HEK293 (cell line): ENCODE results near the gene SMIM12.

ENCODE experiments used
- CTCF ChIA-PET: fragments of 350-600 bp; formaldehyde crosslinking; extraction: SDS; loops from one replicate; lab custom pipeline; 2021; ENCODE audit warnings: antibody characterized with exemption; lab: Yijun Ruan, JAX
- POLR2A ChIA-PET: fragments of 300-600 bp; formaldehyde crosslinking; extraction: SDS; loops from one replicate; lab custom pipeline; 2020; ENCODE audit warnings: antibody characterized with exemption, inconsistent platforms; lab: Yijun Ruan, JAX
- H3K27ac ChIP-seq: fragments of 200-500 bp; sonication (Bioruptor generic); 2 replicates; pipeline ENCODE4 v1.5.1; 2014; ENCODE audit warnings: low read depth, low read length, control low read depth, inconsistent platforms; ENCODE audit errors: extremely low read depth
- H3K36me3 ChIP-seq, 2 experiments: fragments of 200-500 bp in 1 of 2; sonication (Bioruptor generic) in 1 of 2; 1 replicate in 1 of 2; 2 replicates in 1 of 2; pipeline ENCODE4 v1.5.1; 2014 to 2017; ENCODE audit warnings: inconsistent platforms in 2 of 2, low read length in 2 of 2; ENCODE audit not compliant: control insufficient read depth in 2 of 2, insufficient read depth in 1 of 2
- H3K4me1 ChIP-seq: fragments of 200-500 bp; sonication (Bioruptor generic); 2 replicates; pipeline ENCODE4 v1.5.1; 2014; ENCODE audit warnings: mild to moderate bottlenecking, low read length, inconsistent platforms; ENCODE audit not compliant: control insufficient read depth, insufficient read depth
- H3K4me3 ChIP-seq: 2 replicates; pipeline ENCODE4 v1.5.1; 2011; ENCODE audit warnings: low read depth, mild to moderate bottlenecking, control low read depth, low read length, moderate library complexity
- H3K9me3 ChIP-seq: fragments of 200-500 bp; sonication (Bioruptor generic); 2 replicates; pipeline ENCODE4 v1.5.1; 2014; ENCODE audit warnings: low read depth, low read length, inconsistent platforms; ENCODE audit not compliant: control insufficient read depth, insufficient read depth
- GFI1B ChIP-seq: fragments of 450-650 bp; formaldehyde crosslinking; IDR thresholded peaks from 2 replicates; pipeline ENCODE4 v1.5.1; 2016; ENCODE audit warnings: missing biosample characterization, missing genetic modification characterization
- HIC1 ChIP-seq: fragments of 450-650 bp; formaldehyde crosslinking; IDR thresholded peaks from 2 replicates; pipeline ENCODE4 v1.5.1; 2016; ENCODE audit warnings: missing biosample characterization, missing genetic modification characterization
- REPIN1 ChIP-seq: fragments of 450-650 bp; formaldehyde crosslinking; IDR thresholded peaks from 2 replicates; pipeline ENCODE4 v1.5.1; 2017; ENCODE audit warnings: missing biosample characterization, missing genetic modification characterization, low read depth
- SCRT1 ChIP-seq: fragments of 450-650 bp; formaldehyde crosslinking; IDR thresholded peaks from 2 replicates; pipeline ENCODE4 v1.5.1; 2016; ENCODE audit warnings: missing biosample characterization, missing genetic modification characterization, borderline replicate concordance
- SCRT2 ChIP-seq: fragments of 450-650 bp; formaldehyde crosslinking; IDR thresholded peaks from 2 replicates; pipeline ENCODE4 v1.5.1; 2016; ENCODE audit warnings: missing biosample characterization, missing genetic modification characterization
- YY1 ChIP-seq: fragments of 450-650 bp; formaldehyde crosslinking; IDR thresholded peaks from 2 replicates; pipeline ENCODE4 v1.5.1; 2018; ENCODE audit warnings: missing biosample characterization, missing genetic modification characterization
- ZBTB17 ChIP-seq: fragments of 450-650 bp; formaldehyde crosslinking; IDR thresholded peaks from 2 replicates; pipeline ENCODE4 v1.5.1; 2016; ENCODE audit warnings: missing biosample characterization, missing genetic modification characterization
- ZEB2 ChIP-seq: fragments of 450-650 bp; formaldehyde crosslinking; IDR thresholded peaks from 2 replicates; pipeline ENCODE4 v1.5.1; 2016; ENCODE audit warnings: missing biosample characterization, missing genetic modification characterization
- ZNF112 ChIP-seq: fragments of 450-650 bp; formaldehyde crosslinking; IDR thresholded peaks from 2 replicates; pipeline ENCODE4 v1.5.0; 2017; ENCODE audit warnings: missing biosample characterization, missing genetic modification characterization
- ZNF114 ChIP-seq: fragments of 450-650 bp; formaldehyde crosslinking; IDR thresholded peaks from 2 replicates; pipeline ENCODE4 v1.5.0; 2017; ENCODE audit warnings: missing biosample characterization, missing genetic modification characterization
- ZNF132 ChIP-seq: fragments of 450-650 bp; formaldehyde crosslinking; IDR thresholded peaks from 2 replicates; pipeline ENCODE4 v1.5.1; 2017; ENCODE audit warnings: missing biosample characterization, missing genetic modification characterization, borderline replicate concordance
- ZNF138 ChIP-seq: fragments of 450-650 bp; formaldehyde crosslinking; IDR thresholded peaks from 2 replicates; pipeline ENCODE4 v1.5.1; 2016; ENCODE audit warnings: missing biosample characterization, missing genetic modification characterization, borderline replicate concordance
- ZNF221 ChIP-seq: fragments of 450-650 bp; formaldehyde crosslinking; IDR thresholded peaks from 2 replicates; pipeline ENCODE4 v1.5.1; 2017; ENCODE audit warnings: missing biosample characterization, missing genetic modification characterization, borderline replicate concordance
- ZNF24 ChIP-seq: fragments of 450-650 bp; formaldehyde crosslinking; IDR thresholded peaks from 2 replicates; pipeline ENCODE4 v1.5.1; 2016; ENCODE audit warnings: missing biosample characterization, missing genetic modification characterization
- ZNF335 ChIP-seq: fragments of 450-650 bp; formaldehyde crosslinking; conservative IDR thresholded peaks from 2 replicates; pipeline ENCODE4 v1.5.1; 2016; ENCODE audit warnings: missing biosample characterization, missing genetic modification characterization
- ZNF354C ChIP-seq: fragments of 450-650 bp; formaldehyde crosslinking; IDR thresholded peaks from 2 replicates; pipeline ENCODE4 v1.5.1; 2016; ENCODE audit warnings: missing biosample characterization, missing genetic modification characterization, low read depth, borderline replicate concordance
- ZNF416 ChIP-seq: fragments of 450-650 bp; formaldehyde crosslinking; IDR thresholded peaks from 2 replicates; pipeline ENCODE4 v1.5.1; 2016; ENCODE audit warnings: missing biosample characterization, missing genetic modification characterization
- ZNF449 ChIP-seq: fragments of 450-650 bp; formaldehyde crosslinking; IDR thresholded peaks from 2 replicates; pipeline ENCODE4 v1.5.1; 2017; ENCODE audit warnings: missing biosample characterization, mild to moderate bottlenecking, missing genetic modification characterization, moderate library complexity
- ZNF548 ChIP-seq: fragments of 450-650 bp; formaldehyde crosslinking; IDR thresholded peaks from 2 replicates; pipeline ENCODE4 v1.5.1; 2016; ENCODE audit warnings: missing biosample characterization, missing genetic modification characterization
- ZNF561 ChIP-seq: fragments of 450-650 bp; IDR thresholded peaks from 2 replicates; pipeline ENCODE4 v1.5.1; 2018; ENCODE audit warnings: missing biosample characterization, missing genetic modification characterization, borderline replicate concordance
- ZNF658 ChIP-seq: fragments of 450-650 bp; formaldehyde crosslinking; IDR thresholded peaks from 2 replicates; pipeline ENCODE4; 2016; ENCODE audit warnings: missing biosample characterization, missing genetic modification characterization
- ZNF660 ChIP-seq: fragments of 450-650 bp; IDR thresholded peaks from 2 replicates; pipeline ENCODE4 v1.5.1; 2018; ENCODE audit warnings: missing biosample characterization, mild to moderate bottlenecking, missing genetic modification characterization
- ZNF664 ChIP-seq: fragments of 450-650 bp; formaldehyde crosslinking; IDR thresholded peaks from 2 replicates; pipeline ENCODE4 v1.5.1; 2016; ENCODE audit warnings: missing biosample characterization, missing genetic modification characterization
- ZNF837 ChIP-seq: fragments of 450-650 bp; formaldehyde crosslinking; IDR thresholded peaks from 2 replicates; pipeline ENCODE4 v1.5.1; 2016; ENCODE audit warnings: missing biosample characterization, missing genetic modification characterization
- ZSCAN23 ChIP-seq: fragments of 450-650 bp; formaldehyde crosslinking; IDR thresholded peaks from 2 replicates; pipeline ENCODE4 v1.5.1; 2016; ENCODE audit warnings: missing biosample characterization, missing genetic modification characterization

Gene SMIM12

GRCh38 chr1:34863501-34863900 is 4.0 kb upstream of the SMIM12 start (continued):
- TF ChIP-seq ZNF664 (tag by site-specific recombination) = no peak
- TF ChIP-seq ZNF114 (tag by site-specific recombination) = no peak
- TF ChIP-seq ZSCAN23 (tag by site-specific recombination) = no peak
- TF ChIP-seq ZNF658 = no peak

GRCh38 chr1:34858901-34859445 is 576 bp downstream of the SMIM12 start:
- Histone ChIP-seq H3K27ac (peak overlapping the region; percentile 24; the same call in 1 of the 2 replicates), H3K9me3 (no peaks in the 10 kb centered on the region), H3K36me3 (peaks cover 7 to 34% of the 10 kb centered on the region in 2 experiments; a peak in 2 of 3 replicates), H3K4me3 (peak overlapping the region; percentile 73), H3K4me1 (no peaks in the 10 kb centered on the region)
- TF ChIP-seq ZNF24 (tag by site-specific recombination) = peak; percentile 69; the same call in 1 of the 2 replicates
- no peak for TF ChIP-seq ZNF548 (tag by site-specific recombination)
- TF ChIP-seq ZNF335 = peak; percentile 77
- TF ChIP-seq YY1 = 0 out of 2 replicates have a peak, but pooled peaks have one; percentile 7
- POLR2A ChIA-PET = interaction anchor here (0.6 to 1.8 kb wide), 8 partner anchors 25 to 1426 kb away, joined by 3 to 10 read pairs (median 4); partner anchors contain the start of genes NCDN, TMEM35B and ZMYM1
- CTCF ChIA-PET = interaction anchor here (0.6 to 1.6 kb wide), 11 partner anchors 10 to 684 kb away, joined by 3 to 6 read pairs (median 3); no protein-coding TSS in a partner anchor

- no peak for TF ChIP-seq ZNF561 (tag by site-specific recombination)
- TF ChIP-seq GFI1B (tag by site-specific recombination) = no peak
- no peak for TF ChIP-seq ZNF837 (tag by site-specific recombination)
- no peak for TF ChIP-seq REPIN1 (tag by site-specific recombination)
- no peak for TF ChIP-seq ZNF449 (tag by site-specific recombination)
- no peak for TF ChIP-seq ZNF132 (tag by site-specific recombination)
- TF ChIP-seq ZNF221 (tag by site-specific recombination) = no peak
- no peak for TF ChIP-seq ZNF416 (tag by site-specific recombination)
- CTCF ChIA-PET = interaction anchor here (2.2 kb wide), 1 partner anchor 10 kb away, joined by 9 read pairs; no protein-coding TSS in a partner anchor
- POLR2A ChIA-PET = interaction anchor here (0.6 kb wide), 1 partner anchor 27 kb away, joined by 3 read pairs; no protein-coding TSS in a partner anchor
- H3K27ac ChIP-seq = no peak overlapping the region
- no peaks in the 10 kb centered on the region for H3K4me1 ChIP-seq
- H3K36me3 ChIP-seq = peaks cover 7 to 49% of the 10 kb centered on the region in 2 experiments; a peak in 2 of 3 replicates
- H3K4me3 ChIP-seq = no peak overlapping the region
- H3K9me3 ChIP-seq = no peaks in the 10 kb centered on the region
Measured at GRCh38 chr1:34856697-34857096, 2.9 kb downstream of the SMIM12 start.

GRCh38 chr1:34852677-34853217 is 6.8 kb downstream of the SMIM12 start:
- POLR2A ChIA-PET = interaction anchor here (0.7 to 1.1 kb wide), 2 partner anchors 14 to 131 kb away, joined by 3 read pairs; no protein-coding TSS in a partner anchor
- peaks cover 7 to 66% of the 10 kb centered on the region in 2 experiments; a peak in 2 of 3 replicates for H3K36me3 ChIP-seq
- CTCF ChIA-PET = interaction anchor here (0.5 to 2.5 kb wide), 60 partner anchors 9 to 991 kb away, joined by 3 to 66 read pairs (median 3); partner anchors contain the start of gene TMEM35B
- no peaks in the 10 kb centered on the region for H3K9me3 ChIP-seq
- no peaks in the 10 kb centered on the region for H3K4me1 ChIP-seq
- no peak overlapping the region for H3K4me3 ChIP-seq
- no peak overlapping the region for H3K27ac ChIP-seq
- TF ChIP-seq SCRT2 (tag by site-specific recombination) = peak; percentile 97
- peak; percentile 75 for TF ChIP-seq HIC1 (tag by site-specific recombination)
- peak; percentile 91 for TF ChIP-seq SCRT1 (tag by site-specific recombination)
- TF ChIP-seq ZNF112 (tag by site-specific recombination) = no peak
- no peak for TF ChIP-seq ZNF354C (tag by site-specific recombination)
- TF ChIP-seq ZNF660 (tag by site-specific recombination) = peak; percentile 90
- TF ChIP-seq ZNF138 (tag by site-specific recombination) = no peak
- peak; percentile 93 for TF ChIP-seq ZBTB17 (tag by site-specific recombination)
- 0 out of 2 replicates have a peak, but pooled peaks have one; percentile 65 for TF ChIP-seq ZEB2 (tag by site-specific recombination)
